ENCODE data around the gene DNPH1.

Gene DNPH1, protein sequence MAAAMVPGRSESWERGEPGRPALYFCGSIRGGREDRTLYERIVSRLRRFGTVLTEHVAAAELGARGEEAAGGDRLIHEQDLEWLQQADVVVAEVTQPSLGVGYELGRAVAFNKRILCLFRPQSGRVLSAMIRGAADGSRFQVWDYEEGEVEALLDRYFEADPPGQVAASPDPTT

GRCh38 chr6:43228951-43229802 lies at the start of gene DNPH1:
DNPH1 (minus strand) TSS chr6:43229481; CDS start chr6:43229456, 25 bp downstream.
- no peaks in the 10 kb centered on the region for H3K4me1 ChIP-seq (ENCODE audit: insufficient read depth, poor library complexity, severe bottlenecking)
- TF ChIP-seq, protein P1, sequence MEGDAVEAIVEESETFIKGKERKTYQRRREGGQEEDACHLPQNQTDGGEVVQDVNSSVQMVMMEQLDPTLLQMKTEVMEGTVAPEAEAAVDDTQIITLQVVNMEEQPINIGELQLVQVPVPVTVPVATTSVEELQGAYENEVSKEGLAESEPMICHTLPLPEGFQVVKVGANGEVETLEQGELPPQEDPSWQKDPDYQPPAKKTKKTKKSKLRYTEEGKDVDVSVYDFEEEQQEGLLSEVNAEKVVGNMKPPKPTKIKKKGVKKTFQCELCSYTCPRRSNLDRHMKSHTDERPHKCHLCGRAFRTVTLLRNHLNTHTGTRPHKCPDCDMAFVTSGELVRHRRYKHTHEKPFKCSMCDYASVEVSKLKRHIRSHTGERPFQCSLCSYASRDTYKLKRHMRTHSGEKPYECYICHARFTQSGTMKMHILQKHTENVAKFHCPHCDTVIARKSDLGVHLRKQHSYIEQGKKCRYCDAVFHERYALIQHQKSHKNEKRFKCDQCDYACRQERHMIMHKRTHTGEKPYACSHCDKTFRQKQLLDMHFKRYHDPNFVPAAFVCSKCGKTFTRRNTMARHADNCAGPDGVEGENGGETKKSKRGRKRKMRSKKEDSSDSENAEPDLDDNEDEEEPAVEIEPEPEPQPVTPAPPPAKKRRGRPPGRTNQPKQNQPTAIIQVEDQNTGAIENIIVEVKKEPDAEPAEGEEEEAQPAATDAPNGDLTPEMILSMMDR (IDR thresholded peaks at IDR 0.05; ENCODE audit: poor library complexity, severe bottlenecking) = peak; percentile 94
- H3K9me3 ChIP-seq (ENCODE audit: severe bottlenecking) = no peaks in the 10 kb centered on the region
- DNase-seq (ENCODE audit: low spot score) (peak; percentile 73), ATAC-seq (ENCODE audit: low read depth) (peak; percentile 92)
- H3K27ac ChIP-seq (ENCODE audit: poor library complexity, severe bottlenecking) = peak within 1 kb of the TSS; percentile 22
- H3K27me3 ChIP-seq (ENCODE audit: insufficient read depth, poor library complexity, severe bottlenecking) = no peaks in the 10 kb centered on the region
- H3K4me3 ChIP-seq (ENCODE audit: severe bottlenecking) = peak within 1 kb of the TSS; percentile 65
- H3K36me3 ChIP-seq (ENCODE audit: low read depth) = peaks cover 3% of the 10 kb centered on the region; the same call in 1 of the 2 replicates

DNA sequence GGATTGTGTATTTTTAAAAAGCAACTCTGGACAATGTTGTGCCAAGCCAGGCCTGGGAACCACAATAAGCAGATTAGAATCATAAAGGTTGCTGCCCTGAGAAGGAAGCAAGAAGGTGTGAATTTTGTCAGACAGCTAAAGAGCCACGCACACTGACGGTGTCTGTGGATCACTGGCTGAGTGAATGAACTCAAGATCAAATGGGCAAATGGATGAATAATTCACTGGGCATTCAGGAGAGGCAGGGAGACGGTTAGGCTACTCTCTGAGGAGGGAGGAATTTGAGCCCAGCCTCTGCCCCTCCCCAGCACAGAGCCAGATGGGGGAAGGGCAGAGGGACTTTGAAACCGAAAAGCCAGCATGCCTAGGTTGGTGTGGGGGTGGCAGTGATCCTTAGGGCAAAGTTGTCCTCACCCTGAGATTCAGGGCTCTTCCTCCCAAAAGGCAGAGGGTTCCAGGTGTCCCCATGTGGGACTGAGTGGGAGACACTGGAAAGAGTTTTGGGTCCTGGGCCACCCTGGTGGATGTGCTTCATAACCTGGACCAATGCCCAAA lies 49.3 kb upstream of the DNPH1 start:
- Histone ChIP-seq H3K4me3 (ENCODE audit: severe bottlenecking) (no peak overlapping the region), H3K9me3 (ENCODE audit: severe bottlenecking) (no peaks in the 10 kb centered on the region), H3K4me1 (ENCODE audit: insufficient read depth, poor library complexity, severe bottlenecking) (no peaks in the 10 kb centered on the region), H3K36me3 (ENCODE audit: low read depth) (no peaks in the 10 kb centered on the region), H3K27ac (ENCODE audit: poor library complexity, severe bottlenecking) (no peak overlapping the region), H3K27me3 (ENCODE audit: insufficient read depth, poor library complexity, severe bottlenecking) (peaks cover 5% of the 10 kb centered on the region)
- TF ChIP-seq, protein P1 (IDR thresholded peaks at IDR 0.05; ENCODE audit: poor library complexity, severe bottlenecking) = no peak
- no peak for DNase-seq (ENCODE audit: low spot score)
- ATAC-seq (ENCODE audit: low read depth) = peak; percentile 57; the same call in 2 of the 3 replicates

GRCh38 chr6:43277643-43278523 lies 48.6 kb upstream of the DNPH1 start:
- Histone ChIP-seq H3K36me3 (ENCODE audit: low read depth) (no peaks in the 10 kb centered on the region), H3K9me3 (ENCODE audit: severe bottlenecking) (no peaks in the 10 kb centered on the region), H3K4me1 (ENCODE audit: insufficient read depth, poor library complexity, severe bottlenecking) (no peaks in the 10 kb centered on the region), H3K4me3 (ENCODE audit: severe bottlenecking) (no peak overlapping the region), H3K27ac (ENCODE audit: poor library complexity, severe bottlenecking) (no peak overlapping the region), H3K27me3 (ENCODE audit: insufficient read depth, poor library complexity, severe bottlenecking) (peaks cover 5% of the 10 kb centered on the region)
- DNase-seq (ENCODE audit: low spot score) (no peak), ATAC-seq (ENCODE audit: low read depth) (no peak)
- TF ChIP-seq, protein P1 (IDR thresholded peaks at IDR 0.05; ENCODE audit: poor library complexity, severe bottlenecking) = no peak

DNA sequence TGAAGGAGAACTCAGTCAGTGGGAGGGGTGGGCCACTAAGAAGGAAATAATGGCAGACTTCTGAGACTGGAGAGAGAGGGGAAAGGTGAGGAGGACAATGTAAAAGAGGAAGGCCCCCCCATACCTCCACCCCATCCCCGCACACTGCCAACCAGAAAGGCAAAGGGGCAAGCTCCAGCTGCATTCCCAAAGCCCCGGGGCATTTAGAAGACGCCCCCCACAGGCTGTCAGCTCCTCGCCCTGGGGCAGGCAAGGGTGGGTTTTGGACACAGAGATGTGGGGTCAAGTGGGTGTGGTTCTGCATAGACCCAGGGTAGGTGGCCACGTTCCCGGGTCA lies 48.0 kb upstream of the DNPH1 start:
- ATAC-seq (ENCODE audit: low read depth) (no peak), DNase-seq (ENCODE audit: low spot score) (no peak)
- peaks cover 5% of the 10 kb centered on the region for H3K27me3 ChIP-seq (ENCODE audit: insufficient read depth, poor library complexity, severe bottlenecking)
- TF ChIP-seq, protein P1 (IDR thresholded peaks at IDR 0.05; ENCODE audit: poor library complexity, severe bottlenecking) = no peak
- H3K4me1 ChIP-seq (ENCODE audit: insufficient read depth, poor library complexity, severe bottlenecking) = no peaks in the 10 kb centered on the region
- H3K36me3 ChIP-seq (ENCODE audit: low read depth) = no peaks in the 10 kb centered on the region
- H3K27ac ChIP-seq (ENCODE audit: poor library complexity, severe bottlenecking) = no peak overlapping the region
- no peaks in the 10 kb centered on the region for H3K9me3 ChIP-seq (ENCODE audit: severe bottlenecking)
- no peak overlapping the region for H3K4me3 ChIP-seq (ENCODE audit: severe bottlenecking)

Measured in RWPE2 (cell line).